ENCODE data around the gene TNP1.

TNP1 gene, protein sequence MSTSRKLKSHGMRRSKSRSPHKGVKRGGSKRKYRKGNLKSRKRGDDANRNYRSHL

DNA sequence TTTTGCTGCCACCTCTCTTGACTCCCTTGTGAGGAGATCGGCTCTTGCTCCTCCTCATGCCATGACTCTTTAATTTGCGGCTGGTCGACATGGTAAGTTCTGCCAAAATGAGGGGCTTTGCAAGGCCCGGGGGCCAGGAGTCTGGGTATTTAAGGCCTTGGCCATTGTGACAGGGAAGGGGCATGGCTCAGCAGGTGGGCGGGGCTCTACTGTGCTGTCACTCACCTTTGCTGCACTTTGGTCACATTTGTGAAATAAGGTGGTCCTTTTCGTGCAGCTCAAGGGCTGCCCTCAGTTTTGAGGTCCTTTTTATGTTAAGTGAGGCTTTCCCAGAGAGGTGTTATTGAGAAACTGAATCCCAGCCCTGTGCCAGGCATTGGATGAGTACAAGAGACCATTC lies at the start of gene TNP1:
Gene TNP1 (minus strand): TSS at position 121 of the 400 bp plus-strand sequence. CDS start 30 bp downstream, at position 91.
- DNase-seq, result no peak

DNA sequence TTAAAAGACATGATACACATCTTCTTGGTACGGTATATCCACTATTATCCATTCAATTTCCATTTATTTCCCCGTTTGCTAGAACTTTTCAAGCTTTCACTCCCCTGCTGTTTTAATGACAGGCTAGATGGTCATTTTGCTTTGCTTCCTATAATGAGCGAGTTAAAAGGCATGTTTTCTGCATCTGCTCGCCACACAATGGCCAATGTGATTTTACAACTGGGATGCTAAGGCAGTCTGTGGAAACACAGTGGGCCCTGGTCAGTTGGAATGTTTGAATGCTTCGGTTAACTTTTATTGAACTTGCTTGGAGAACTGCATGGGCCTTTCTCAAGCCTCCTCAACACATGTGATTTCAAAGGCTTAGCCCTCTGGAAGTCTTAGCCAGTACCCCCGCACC lies 48.4 kb upstream of the TNP1 start:
- no peak for DNase-seq

DNA sequence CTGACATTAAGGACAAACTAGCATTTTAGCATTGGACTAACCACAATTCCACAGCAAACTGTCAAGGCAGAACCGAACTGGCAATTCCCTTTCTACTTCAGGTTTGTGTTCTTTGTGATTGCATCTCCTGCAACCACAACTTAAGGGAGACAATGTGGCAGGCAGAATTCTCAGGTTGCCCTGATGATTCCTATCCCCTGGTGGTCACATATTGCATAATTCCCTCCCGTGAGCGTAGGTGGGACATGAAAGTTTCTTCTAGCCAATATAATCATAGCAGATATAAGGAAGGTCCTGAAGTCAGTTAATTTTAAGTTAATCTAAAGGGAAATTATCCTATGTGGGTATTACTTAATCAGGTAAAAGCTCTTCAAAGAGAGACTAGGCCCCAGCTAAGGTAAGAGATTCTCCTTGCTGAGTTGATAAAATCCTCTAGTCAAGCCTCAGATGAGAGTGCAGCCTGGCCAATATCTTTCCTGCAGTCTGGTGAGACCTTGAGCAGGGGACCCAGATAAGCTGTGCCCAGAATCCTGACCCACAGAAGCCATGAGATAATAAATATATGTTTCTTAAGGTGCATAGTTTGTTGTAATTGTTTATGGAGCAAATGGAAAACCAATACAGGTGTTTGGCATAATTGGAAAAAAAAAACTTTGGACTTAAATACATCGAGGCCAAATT lies 45.9 kb upstream of the TNP1 start:
- DNase-seq, result no peak

DNA sequence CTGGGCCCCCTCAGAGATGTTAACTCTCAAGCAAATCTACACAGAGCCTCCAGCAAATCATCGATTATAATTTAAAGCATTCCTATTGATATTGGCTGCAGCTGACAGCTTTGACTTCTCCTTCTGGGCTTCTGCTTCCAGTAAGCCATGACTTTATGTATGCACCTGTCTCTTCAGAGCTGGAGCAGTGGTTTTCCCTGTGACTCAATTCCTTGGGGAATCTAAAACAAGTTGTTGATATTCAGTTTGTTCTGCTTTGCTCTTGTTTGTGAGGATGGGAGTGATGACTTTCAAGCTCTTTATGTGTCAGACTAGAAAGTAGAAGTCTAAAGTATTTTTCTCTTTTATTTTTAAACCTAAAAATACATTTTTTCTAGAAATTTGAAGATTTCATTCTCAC lies 45.1 kb upstream of the TNP1 start:
- no peak for DNase-seq

DNA sequence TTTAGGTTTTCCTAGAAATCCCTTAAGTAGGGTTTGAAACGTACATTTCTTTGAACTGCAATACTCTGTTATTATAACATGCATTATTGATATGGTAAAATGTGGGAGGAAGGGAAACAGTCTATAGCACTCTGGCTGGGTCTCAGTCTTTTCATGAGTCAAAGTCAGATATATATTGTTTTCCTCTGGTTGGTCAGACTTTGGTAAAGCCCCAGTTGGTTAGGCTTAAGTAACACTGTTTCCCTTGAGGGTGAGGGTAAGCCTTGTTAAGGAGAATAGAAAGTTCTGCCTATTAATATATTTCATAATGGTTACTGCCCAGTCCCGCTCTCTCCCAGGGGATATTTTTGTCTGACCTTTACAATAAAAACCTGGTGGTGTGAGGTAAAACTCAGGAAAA lies 44.7 kb upstream of the TNP1 start:
- no peak for DNase-seq

DNA sequence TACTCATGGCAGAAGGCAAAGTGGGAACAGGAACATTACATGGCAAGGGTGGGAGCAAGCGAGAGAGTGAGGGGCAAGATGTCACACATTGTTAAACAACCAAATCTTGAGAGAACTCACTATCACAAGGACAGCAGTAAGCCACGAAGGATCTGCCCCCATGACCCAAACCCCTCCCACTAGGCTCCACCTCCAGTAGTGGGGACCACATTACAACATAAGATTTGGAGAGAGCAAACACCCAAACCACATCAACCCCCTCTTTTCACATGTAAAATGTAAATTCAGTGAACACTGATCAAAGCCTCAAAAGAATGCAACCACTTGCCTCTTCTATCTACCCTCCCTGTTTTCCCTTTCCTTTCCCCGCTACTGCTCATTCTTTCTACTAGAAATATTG lies 43.6 kb upstream of the TNP1 start:
- DNase-seq, result no peak

DNA sequence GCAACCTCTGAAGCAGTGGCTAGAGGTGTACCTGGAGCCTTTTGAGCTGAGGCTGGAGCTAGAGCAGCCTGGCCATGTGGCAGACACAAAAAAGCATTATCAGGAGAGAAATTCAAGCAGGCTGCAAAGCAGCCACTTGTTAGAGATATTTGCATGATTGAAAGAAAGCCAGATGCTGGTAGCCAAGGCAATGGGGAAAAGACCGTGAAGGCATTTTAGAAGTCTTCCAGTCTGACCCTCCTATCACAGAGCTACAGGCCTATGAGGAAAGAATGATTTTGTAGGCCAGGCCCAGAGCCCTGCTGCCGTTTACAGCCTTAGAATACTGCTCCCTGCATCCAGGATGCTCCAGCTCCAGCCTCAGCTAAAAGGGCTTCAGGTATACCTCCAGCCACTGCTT lies 41.4 kb upstream of the TNP1 start:
- no peak for DNase-seq

DNA sequence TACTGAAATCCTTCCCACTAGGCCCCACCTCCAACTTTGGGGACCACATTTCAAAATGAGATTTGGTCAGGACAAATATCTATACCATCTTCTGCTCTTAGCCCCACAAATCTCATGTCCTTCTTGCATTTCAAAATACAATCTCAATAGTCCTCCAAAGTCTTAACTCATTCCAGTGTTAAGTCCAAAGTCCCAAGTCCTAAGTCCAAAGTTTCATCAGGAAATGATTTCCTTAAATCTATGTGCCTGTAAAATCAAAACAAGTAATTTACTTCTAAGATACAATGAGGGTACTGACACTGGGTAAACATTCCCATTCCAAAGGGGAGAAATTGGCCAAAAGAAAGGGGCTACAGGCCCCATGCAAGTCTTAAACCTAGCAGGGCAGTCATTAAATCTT lies 40.5 kb upstream of the TNP1 start:
- DNase-seq, result no peak

DNA sequence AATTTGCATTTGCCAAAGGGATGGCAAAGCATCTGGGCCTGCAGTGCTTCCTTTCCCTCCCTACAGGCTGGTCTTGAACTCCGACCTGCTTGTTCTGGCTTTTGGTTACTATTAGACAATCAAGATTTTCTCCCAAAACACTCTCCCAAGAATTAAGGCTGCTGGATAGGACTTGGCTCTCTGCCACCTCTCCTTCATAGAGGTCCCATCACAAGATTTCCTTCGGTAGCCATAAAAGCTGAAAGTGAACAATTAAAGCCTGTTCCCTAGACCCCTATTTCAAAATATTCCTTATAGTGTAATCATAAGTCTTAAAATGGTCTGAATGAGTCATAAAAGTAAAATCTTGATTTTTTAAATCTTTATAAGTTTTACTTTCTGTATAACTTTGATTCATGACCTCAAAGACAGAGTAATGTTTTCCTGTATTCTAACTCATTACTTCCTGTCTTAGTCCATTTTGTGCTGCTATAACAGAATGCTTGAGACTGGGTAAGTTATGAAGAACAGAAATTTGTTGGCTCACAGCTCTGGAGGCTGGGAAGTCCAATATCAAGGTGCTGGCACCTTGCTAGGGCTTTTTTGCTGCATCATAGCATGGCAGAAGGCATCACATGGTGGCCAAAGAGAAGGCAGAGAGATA lies 37.8 kb upstream of the TNP1 start:
- no peak for DNase-seq

DNA sequence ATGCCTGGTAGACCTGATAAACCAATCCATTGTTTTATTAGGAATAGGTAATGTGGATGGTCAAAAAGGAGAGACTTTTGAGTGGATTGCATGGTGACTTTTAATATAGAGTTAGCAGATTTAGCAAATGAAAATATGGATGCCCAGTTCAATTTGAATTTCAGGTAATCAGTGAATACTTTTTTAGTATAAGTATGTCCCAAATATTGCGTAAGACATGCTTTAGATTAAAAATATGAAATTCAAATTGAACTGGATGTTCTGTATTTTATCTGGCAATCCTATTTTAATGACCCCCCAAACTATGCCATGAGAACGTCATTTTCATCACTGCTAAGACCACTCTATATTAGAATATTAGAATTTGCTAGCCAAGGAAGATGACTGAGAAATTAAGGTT lies 30.3 kb upstream of the TNP1 start:
- no peak for DNase-seq

DNA sequence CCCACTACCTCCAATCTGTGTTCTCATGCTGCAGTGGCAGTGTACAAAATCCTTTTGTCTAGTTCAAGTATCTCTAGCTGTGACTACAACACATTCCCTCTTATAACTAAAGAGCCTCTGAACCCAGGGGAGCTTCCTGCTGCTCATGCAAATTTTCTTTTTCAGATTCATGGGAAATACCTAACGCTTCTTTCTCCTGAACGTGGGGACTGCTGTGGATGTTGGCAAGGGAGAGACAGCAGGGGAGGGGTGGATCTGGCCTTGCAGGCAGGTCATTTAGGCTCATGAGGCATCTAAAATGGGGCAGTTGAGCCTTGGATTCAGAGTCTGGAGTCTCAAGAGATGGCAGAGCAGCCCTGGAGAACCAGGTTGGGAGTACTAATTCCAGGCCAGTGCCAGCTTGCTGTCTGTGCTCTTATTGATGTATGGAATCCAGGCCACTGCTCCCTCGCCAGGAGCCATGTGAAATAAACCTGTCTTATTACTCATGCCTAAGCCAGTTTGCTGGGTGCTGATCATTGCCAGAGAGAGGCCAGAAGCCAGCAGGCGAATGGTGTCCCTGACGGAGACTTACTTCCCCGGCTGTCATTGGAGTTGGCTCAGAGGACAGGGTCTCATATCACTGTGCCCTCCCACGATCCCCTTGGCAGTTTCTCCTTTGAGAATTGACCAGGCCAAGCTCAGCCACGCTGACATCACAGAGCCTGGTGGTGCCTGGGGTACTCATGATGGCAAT lies 29.2 kb upstream of the TNP1 start:
- no peak for DNase-seq

DNA sequence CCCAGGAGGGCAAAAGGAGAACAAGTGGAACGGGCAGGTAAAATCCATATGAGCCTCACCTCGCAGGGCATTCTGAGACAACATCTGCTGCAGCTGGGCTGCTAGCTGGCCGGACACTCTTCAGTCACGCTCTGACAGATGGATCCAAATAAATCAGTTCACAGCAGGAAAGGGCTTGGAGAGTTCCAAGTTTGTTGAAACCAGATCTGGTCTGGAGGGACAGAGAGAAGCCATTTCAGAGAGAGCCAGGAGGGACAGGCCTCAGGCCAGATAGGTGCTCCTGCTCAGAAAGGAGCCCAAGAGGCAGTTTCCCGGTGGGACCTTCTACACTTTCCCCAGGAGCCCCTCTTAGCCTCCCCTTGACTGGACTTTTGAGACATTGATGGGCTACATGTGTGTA lies 28.2 kb upstream of the TNP1 start:
- DNase-seq, result no peak

DNA sequence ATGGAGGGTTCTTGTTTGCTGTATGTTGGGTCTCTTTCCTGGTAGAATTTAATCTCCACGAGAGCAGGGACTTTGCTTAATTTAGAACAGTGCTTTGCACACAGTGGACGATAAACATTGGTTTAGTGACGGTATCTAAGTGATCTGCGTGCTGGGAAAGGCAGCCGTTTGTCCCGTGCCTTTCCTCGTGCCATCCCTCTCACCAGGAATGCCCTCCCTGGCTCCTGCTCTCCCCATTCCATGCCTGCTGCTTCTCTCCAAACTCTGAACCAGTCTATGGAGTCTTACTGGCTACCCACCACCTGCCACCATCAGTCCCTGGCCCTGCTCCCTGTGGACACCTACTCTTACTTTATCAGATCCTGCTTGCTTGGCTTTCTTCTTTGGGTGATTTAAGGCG lies 27.3 kb upstream of the TNP1 start:
- DNase-seq, result no peak

DNA sequence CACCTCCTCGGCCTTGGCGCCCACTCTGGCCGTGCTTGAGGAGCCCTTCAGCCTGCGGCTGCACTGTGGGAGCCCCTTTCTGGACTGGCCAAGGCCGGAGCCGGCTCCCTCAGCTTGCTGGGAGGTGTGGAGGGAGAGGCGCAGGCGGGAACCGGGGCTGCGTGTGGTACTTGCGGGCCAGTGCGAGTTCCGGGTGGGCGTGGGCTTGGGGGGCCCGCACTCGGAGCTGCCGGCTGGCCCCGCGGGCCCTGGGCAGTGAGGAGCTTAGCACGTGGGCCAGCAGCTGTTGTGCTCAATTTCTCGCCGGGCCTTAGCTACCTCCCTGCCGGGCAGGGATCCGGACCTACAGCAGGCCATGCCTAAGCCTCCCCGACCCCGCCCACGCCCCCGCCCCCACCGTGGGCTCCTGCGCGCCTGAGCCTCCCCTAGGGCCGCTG lies 25.3 kb upstream of the TNP1 start:
- no peak for DNase-seq

DNA sequence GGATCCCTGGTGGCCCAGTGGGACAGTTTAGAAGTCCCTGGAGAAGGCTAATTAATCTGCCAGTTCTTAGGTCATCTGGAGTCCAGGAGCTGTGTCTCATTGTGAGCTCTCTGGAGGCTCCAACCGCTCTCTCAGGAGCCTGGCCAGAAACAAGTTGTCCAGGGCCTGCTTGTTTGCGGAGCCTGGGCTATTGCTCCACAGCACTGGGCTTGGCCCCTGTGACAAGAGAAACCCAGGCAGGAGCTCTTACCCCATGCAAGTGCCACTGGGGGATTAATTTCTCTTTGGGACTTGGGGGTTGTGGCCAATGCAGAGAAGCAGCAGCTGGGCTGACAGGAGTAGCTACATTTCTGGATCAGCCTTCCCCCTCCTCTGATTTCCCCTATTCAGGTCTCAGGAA lies 24.5 kb upstream of the TNP1 start:
- no peak for DNase-seq

DNA sequence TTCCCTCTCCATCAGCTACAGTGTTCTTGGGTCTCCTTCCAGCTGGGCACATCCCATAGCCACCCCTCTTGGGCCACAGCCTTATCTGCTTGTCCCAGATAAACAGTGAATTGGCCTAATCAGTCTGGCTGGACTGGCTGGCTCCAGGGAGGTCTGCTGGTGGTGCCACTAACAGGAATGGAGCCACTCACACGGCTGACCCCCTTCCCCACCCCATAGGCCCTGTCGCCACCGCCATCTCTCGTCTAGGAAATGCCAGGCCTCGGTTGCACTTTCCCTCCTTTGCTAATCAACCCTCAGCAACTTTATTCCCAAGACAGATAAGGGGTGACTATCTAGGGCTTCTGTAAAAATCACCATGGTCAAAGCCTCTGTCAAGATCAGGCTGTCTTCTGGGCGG lies 23.0 kb upstream of the TNP1 start:
- DNase-seq, result no peak

DNA sequence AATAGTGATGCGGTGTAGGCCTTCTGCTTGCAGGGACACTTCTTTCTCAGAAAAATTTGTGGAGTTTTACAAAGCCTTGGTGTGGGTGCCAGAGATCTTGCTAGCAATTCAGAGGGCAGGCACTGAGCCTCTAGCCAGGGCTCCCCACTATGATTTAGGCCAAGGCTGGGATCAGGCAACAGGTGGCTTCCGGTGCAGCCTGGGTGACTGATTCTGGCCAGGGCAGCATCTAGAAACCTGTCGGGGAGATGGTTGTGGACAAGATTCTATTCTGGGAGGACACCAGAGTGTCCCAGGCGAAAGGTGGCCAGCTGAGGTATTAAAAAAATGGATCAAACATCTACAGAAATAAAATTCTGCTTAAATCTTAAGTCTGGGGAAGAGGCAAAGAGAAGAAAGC lies 21.5 kb upstream of the TNP1 start:
- DNase-seq, result no peak

DNA sequence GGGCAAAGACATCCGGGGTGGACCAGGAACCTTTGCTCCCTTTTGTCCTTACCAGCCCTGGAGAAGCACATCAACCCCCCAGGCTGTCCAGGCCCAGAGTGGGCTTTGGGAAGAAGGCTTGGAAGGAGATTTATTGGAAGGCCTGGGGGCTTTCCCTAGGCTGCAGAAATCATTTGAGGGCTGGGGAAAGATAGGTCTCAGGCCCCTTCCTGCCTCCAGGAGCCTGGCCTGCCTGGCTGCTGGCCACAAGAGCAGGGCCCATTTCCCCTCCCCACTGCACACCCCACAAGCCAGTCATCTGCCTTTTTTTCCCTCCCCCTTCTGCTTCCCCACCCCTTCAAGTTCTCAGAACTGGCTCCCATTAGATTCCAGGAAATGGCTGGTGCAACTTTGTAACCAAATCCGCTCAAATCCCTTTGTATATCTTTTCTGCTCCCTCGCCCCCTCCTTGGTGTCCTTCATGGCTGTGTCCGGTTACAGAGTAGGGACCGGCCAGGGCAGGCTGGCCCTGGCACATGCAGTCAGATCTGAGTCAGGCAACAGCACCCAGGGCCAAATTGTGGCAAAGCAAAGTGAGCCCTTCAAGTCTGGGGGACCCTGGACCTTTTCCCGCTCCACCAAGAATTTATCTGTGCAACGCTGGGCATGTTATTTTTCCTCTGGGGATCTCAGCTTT lies 20.8 kb upstream of the TNP1 start:
- no peak for DNase-seq

DNA sequence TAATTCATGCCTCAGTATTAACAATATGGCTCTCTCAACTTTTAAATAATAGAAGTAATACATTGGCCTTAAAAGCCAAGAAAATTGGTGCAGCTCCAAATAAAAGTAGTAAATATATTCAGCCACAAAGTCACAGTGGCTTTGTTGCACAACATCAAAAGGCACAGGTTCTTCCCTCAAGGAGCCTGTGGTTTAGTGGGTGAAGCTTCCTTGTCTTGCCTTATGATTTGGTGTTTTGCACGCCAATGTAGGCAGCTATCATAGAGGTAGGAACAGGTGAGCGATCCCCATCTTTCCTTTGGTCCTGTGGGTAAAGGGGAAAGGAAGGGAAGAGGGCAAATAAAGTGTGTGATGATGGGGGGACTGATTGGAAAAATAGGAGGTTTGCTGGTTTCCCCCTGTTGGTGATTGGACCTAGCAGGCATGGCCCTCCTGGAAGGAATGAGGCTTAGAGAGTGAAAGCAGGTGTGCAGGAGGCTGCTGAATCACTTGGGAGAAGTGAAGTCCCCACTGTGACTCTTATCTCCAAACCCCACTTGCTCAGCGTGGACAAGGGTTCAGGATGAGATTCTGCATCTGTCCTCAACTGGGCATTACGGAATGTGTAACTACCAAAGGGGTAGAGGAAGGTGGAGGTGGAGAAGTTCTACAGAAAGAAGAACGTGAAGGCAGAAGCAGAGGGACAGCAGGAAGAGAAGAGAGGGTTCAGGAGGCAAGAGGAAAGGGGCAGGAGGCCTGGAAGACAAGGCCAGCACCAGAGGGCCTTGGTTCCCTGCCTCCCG lies 20.1 kb upstream of the TNP1 start:
- no peak for DNase-seq

DNA sequence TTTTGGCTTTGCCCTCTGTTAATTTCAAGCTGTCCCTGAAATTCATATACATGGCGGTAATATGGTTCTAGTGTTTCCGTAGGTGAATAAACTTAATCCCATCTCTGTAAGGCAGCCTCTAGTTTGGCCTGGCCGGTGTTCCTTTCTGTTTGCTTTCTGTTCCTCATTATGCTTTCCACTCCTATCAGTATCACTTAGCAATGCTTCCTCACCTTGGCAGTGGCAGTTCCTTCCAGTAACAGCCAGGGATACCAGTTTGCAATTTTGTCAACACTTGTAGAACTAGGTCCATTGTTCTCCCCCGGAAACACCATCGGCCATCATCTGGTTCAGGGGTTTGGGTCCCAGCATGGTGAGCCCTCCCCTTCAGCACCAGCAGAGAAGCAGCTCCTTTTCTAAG lies 18.2 kb upstream of the TNP1 start:
- no peak for DNase-seq

DNA sequence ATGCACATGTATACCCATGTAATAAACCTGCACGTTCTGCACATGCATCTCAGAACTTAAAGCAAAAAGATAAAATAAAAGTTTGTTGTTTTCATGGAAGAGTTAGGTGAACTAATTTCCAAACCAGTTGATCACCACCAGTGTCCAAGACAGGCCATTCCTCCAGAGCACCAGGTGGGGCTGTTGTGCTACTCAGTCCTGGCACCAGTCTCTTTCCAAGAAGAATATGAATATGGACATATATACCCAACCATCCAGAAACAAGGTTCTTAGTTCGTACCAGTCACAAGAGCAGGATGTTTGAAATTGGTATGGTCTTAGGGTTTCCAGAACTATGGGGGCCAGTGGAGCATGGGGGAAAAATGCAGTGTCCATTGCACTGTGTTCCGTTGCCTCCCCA lies 17.2 kb upstream of the TNP1 start:
- DNase-seq, result no peak
